Activated CD8-positive, alpha-beta T cell treated with anti-CD3 and anti-CD28 coated beads for 36 hours (primary cell): ENCODE results near the gene TMPRSS12. TPM values are rescaled to one million over a fixed set of nuclear protein-coding genes. Genes with fewer than 3 reads are reported as not detected.
"Not testable (repeated sequence)": the region's sequence is repeated elsewhere in the genome, so short reads cannot be mapped to it uniquely, and the experiment has no call there.

Source experiments
- ATAC-seq: fragments of 200-7000 bp; cut with Tn5 transposase; one replicate; pipeline ENCODE4 v1.10.0; 2021; ENCODE audit warnings: mild to moderate bottlenecking, moderate library complexity
- CTCF ChIA-PET: fragments of 350-600 bp; sonication (Branson Sonifier 250); formaldehyde crosslinking; loops from one replicate; lab custom pipeline; 2021; ENCODE audit warnings: antibody characterized with exemption; lab: Charles Lee
- POLR2A ChIA-PET: fragments of 350-600 bp; sonication (Branson Sonifier 250); formaldehyde crosslinking; loops from one replicate; lab custom pipeline; 2021; ENCODE audit warnings: antibody characterized with exemption; lab: Charles Lee
- DNase-seq: peaks from one replicate; pipeline ENCODE4 v3.0.0-alpha.2; 2020
- H3K27ac Mint-ChIP-seq: one replicate; pipeline ENCODE4 v1.8.0; 2021; ENCODE audit warnings: mild to moderate bottlenecking, mixed read lengths
- H3K27me3 Mint-ChIP-seq: one replicate; pipeline ENCODE4 v1.8.0; 2021; ENCODE audit warnings: mixed read lengths
- H3K36me3 Mint-ChIP-seq: one replicate; pipeline ENCODE4 v1.8.0; 2021; ENCODE audit warnings: low read depth, mixed read lengths
- H3K4me1 Mint-ChIP-seq: one replicate; pipeline ENCODE4 v1.8.0; 2021; ENCODE audit warnings: low read depth, mixed read lengths
- H3K4me3 Mint-ChIP-seq: one replicate; pipeline ENCODE4 v1.8.0; 2021; ENCODE audit warnings: mild to moderate bottlenecking, moderate library complexity, mixed read lengths
- H3K9me3 Mint-ChIP-seq: one replicate; pipeline ENCODE4 v1.8.0; 2021; ENCODE audit warnings: mixed read lengths
- CTCF ChIP-seq: fragments of 200-600 bp; IDR thresholded peaks from one replicate; pipeline ENCODE4 v1.8.0; 2022; ENCODE audit warnings: antibody characterized with exemption, mild to moderate bottlenecking
- intact Hi-C: fragments of 100-400 bp; cut with micrococcal nuclease; formaldehyde crosslinking; loops from one replicate; pipeline ENCODE4 v1.10.0; 2022
- total RNA-seq, 2 experiments: library from RNA; stranded (reverse); gene quantifications; one replicate each; pipeline ENCODE4 v1.2.3, GENCODE V29; 2021

TMPRSS12 gene
- total RNA-seq, 2 experiments from 2014 or later, result not detected

GRCh38 chr12:50841716-50842531 is 802 bp upstream of the TMPRSS12 start:
- no peak for DNase-seq
- no peak for TF ChIP-seq CTCF
- intact Hi-C loops, result no loop called here
- Mint-ChIP-seq H3K4me3 (no peak overlapping the region), H3K9me3 (peaks cover 10% of the 10 kb centered on the region), H3K27me3 (peaks cover 11% of the 10 kb centered on the region), H3K27ac (no peak overlapping the region), H3K36me3 (no peaks in the 10 kb centered on the region), H3K4me1 (no peaks in the 10 kb centered on the region)
- ATAC-seq, result no peak
- ChIA-PET POLR2A (no interaction called here), CTCF (no interaction called here)

GRCh38 chr12:50845021-50845647 is 2.4 kb downstream of the TMPRSS12 start:
- POLR2A ChIA-PET, result interaction anchor here (0.6 kb wide), 1 partner anchor 496 kb away, joined by 3 read pairs; no protein-coding TSS in a partner anchor
- ATAC-seq, result no peak
- no peak overlapping the region for H3K4me3 Mint-ChIP-seq
- H3K9me3 Mint-ChIP-seq, result peaks cover 10% of the 10 kb centered on the region
- H3K27me3 Mint-ChIP-seq, result peaks cover 11% of the 10 kb centered on the region
- no peak for DNase-seq
- no peaks in the 10 kb centered on the region for H3K36me3 Mint-ChIP-seq
- H3K27ac Mint-ChIP-seq, result no peak overlapping the region
- intact Hi-C loops, result no loop called here
- no peak for TF ChIP-seq CTCF
- H3K4me1 Mint-ChIP-seq, result no peaks in the 10 kb centered on the region
- CTCF ChIA-PET, result interaction anchor here (0.9 to 1.2 kb wide), 3 partner anchors 19 to 407 kb away, joined by 3 to 4 read pairs (median 3); no protein-coding TSS in a partner anchor

DNA sequence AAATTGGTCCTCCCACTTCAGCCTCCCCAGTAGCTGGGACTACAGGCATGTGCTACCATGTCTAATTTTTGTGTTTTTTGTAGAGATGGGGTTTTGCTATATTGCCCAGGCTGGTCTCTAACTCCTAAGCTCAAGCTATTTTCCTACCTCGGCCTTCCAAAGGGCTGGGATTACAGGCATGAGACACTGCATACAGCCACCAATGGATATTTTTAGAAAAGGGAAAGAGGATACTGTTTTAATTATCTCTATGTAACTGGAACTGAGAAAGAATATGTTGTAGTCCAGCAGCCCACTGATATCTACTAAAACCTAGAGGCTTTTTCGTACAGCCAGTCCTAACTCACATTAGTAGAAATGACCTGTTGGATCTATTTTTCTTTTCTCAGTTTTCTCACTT is 6.2 kb downstream of the TMPRSS12 start:
- DNase-seq (no peak), ATAC-seq (no peak)
- Mint-ChIP-seq H3K4me1 (no peaks in the 10 kb centered on the region), H3K27ac (no peak overlapping the region), H3K9me3 (peaks cover 3% of the 10 kb centered on the region), H3K27me3 (peaks cover 7% of the 10 kb centered on the region), H3K36me3 (no peaks in the 10 kb centered on the region), H3K4me3 (no peak overlapping the region)
- intact Hi-C loops, result no loop called here
- CTCF ChIA-PET, result no interaction called here
- no peak for TF ChIP-seq CTCF
- POLR2A ChIA-PET, result no interaction called here

DNA sequence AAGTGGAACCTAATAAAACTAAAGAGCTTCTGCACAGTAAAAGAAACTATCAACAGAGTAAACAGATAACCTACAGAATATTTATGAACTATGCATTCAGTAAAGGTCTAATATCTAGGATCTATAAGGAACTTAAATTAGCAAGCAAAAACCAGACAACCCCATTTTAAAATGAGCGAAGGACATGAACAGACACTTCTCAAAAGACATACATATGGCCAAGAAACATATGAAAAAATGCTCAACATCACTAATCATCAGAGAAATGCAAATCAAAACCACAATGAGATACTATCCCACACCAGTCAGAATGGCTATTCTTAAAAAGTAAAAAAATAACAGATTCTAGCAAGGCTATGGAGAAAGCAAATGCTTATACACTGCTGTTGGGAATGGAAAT is 12.5 kb downstream of the TMPRSS12 start:
- ATAC-seq, H3K27me3 Mint-ChIP-seq, H3K4me1 Mint-ChIP-seq, H3K27ac Mint-ChIP-seq, DNase-seq, POLR2A ChIA-PET, H3K36me3 Mint-ChIP-seq, intact Hi-C loops, H3K4me3 Mint-ChIP-seq: not testable (repeated sequence)
- CTCF ChIA-PET, result interaction anchor here (0.8 kb wide), 1 partner anchor 415 kb away, joined by 3 read pairs; no protein-coding TSS in a partner anchor
- H3K9me3 Mint-ChIP-seq, result peaks cover 11% of the 10 kb centered on the region

DNA sequence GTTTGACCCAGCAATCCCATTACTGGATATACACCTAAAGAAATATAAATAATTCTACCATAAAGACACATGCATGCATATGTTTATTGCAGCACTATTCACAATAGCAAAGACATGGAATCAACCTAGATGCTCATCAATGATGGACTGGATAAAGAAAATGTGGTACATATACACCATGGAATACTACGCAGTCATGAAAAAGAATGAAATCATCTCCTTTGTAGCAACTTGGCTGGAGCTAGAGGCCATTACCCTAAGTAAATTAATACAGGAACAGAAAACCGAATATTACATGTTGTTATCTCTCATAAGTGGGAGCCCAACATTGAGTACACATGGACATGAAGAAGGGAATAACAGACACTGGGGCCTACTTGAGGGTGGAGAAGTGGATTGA is 13.0 kb downstream of the TMPRSS12 start:
- H3K4me1 Mint-ChIP-seq, POLR2A ChIA-PET, H3K27me3 Mint-ChIP-seq, intact Hi-C loops, ATAC-seq, DNase-seq, H3K4me3 Mint-ChIP-seq, H3K27ac Mint-ChIP-seq, H3K36me3 Mint-ChIP-seq: not testable (repeated sequence)
- H3K9me3 Mint-ChIP-seq, result peaks cover 11% of the 10 kb centered on the region
- CTCF ChIA-PET, result interaction anchor here (0.8 kb wide), 1 partner anchor 415 kb away, joined by 3 read pairs; no protein-coding TSS in a partner anchor
